Loucy (cell line): ENCODE data around the gene MYCT1.
"Not testable (repeated sequence)": the region's sequence is repeated elsewhere in the genome, so short reads cannot be mapped to it uniquely, and the experiment has no call there.

Experiments used
- EZH2phosphoT487 ChIP-seq: fragments of 200-600 bp; IDR thresholded peaks from 2 replicates; pipeline ENCODE4 v1.6.1; 2018; ENCODE audit warnings: antibody characterized with exemption, mild to moderate bottlenecking, moderate library complexity, borderline replicate concordance
- TF ChIP-seq, protein P1 (sequence below): fragments of 200-600 bp; sonication (generic); conservative IDR thresholded peaks from 2 replicates; pipeline ENCODE4 v1.5.1; 2014; ENCODE audit warnings: mild to moderate bottlenecking, antibody characterized with exemption, low read length

DNA sequence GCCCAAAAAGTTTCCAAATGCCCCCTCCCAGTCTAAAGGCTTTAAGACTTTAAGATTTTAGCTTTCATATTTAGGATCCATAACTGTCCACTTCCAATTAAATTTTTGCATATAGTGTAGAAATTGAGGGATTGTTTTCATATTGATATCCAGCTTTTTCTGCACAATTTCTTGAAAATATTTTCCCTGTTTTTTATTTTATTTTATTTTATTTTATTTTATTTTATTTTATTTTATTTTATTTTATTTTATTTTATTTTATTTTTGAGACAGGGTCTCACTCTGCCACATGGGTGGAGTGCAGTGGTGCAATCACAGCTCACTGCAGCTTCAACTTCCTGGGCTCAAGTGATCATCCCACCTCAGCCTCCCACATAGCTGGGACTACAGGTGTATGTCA lies 6.1 kb downstream of the MYCT1 start:
- TF ChIP-seq, protein P1, sequence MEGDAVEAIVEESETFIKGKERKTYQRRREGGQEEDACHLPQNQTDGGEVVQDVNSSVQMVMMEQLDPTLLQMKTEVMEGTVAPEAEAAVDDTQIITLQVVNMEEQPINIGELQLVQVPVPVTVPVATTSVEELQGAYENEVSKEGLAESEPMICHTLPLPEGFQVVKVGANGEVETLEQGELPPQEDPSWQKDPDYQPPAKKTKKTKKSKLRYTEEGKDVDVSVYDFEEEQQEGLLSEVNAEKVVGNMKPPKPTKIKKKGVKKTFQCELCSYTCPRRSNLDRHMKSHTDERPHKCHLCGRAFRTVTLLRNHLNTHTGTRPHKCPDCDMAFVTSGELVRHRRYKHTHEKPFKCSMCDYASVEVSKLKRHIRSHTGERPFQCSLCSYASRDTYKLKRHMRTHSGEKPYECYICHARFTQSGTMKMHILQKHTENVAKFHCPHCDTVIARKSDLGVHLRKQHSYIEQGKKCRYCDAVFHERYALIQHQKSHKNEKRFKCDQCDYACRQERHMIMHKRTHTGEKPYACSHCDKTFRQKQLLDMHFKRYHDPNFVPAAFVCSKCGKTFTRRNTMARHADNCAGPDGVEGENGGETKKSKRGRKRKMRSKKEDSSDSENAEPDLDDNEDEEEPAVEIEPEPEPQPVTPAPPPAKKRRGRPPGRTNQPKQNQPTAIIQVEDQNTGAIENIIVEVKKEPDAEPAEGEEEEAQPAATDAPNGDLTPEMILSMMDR: not testable (repeated sequence)
- TF ChIP-seq EZH2phosphoT487: not testable (repeated sequence)
